ENCODE data around the gene IFIT2.
"Not testable (repeated sequence)": the region's sequence is repeated elsewhere in the genome, so short reads cannot be mapped to it uniquely, and the experiment has no call there.

The IFIT2 gene

DNA sequence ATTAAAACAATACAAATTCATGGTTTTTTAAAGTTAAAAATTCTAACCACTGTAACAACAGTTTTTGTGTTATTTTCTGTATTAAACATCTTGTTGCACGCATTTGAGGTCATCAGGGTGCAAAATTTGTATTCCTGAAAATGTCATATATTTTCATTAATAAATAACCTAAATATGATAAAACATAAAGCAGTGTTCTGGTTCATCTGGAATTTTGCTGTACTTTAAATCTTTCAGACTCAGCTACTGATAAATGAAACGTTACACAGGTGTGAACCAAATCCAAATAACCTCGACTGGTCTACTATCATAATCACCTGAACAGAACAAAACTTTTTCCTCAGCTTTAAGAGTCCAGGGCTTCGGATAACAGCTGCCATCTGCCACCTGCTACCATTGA, 6.9 kb downstream of the IFIT2 start:
- no peak for DNase-seq

DNA sequence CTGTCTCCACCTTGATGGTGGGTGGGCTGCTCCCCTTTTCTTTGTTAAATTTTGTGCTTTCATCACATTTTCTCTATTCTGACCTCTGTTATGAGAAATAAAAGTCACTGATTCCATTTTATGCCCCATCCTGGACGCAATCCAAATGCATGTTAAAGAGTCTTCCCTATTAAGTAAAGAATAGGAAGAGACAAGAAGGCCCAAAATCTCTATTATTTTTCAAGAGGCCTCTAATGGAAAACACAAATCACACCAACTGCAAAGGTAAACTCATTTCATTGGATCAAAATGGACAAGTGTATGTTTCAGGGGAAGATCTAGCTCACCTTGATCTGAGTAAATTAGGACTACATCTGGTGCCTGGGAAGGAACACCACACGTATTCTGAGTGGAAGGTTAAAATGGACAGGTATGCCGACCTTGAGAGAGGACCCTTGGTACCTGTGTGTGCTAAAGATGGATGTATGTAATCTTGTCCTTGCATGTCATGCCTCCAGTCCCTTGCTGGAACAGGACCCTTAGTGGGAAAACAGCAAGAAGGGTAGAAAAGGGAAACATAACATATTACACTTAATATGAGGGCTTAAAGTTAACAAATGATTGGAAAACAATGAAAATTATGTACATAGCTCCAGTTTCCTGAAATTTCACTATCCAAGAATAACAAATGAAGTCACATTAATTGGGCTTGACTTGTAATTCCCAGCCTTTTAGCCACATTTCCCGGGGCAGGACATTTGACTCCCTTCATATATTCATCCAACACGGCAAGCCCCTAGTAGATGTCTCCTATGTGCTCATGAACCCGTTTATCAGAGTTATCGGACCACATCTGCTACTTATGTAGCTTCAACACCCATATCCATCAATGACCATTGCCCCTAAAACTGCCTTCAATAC, 7.6 kb downstream of the IFIT2 start:
- DNase-seq = no peak

DNA sequence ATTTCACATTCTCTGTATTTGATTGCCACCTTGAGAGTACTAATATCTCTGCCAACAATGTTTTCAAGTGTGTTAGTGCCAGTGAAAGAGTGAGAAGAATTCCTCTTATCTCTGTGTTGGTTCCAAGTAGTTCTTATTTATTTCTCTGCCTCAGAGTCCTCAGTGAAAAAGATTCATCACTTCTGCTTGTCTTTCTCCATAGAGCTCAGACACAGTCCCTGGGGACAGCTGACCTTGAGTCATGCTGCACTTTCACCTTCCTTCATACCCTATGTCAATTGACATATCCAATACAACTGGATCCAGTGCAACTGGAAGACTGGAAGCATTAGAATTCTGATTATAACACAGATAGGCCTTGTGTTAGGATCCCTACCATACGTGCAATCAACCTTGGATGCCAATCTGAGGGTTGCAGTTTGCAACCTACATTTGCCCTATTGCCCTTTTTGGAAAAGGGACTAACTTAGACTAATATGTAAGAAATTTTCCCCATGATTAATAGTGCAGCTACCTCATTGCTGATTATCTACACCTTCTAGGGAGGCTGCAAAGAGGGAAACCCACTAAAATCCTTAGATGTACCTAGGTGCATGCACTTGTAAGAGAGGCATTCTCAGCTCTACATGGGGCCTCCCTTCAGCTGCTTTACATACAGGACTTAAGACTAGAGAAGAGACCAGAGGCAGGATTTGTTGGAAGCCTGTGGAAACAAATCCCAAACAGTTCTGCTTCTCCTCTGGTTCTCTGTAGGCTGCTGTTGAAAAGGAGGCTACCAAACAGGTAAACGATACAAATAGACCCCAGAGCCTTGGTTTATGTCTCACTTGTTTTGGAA, 8.4 kb downstream of the IFIT2 start:
- no peak for DNase-seq

DNA sequence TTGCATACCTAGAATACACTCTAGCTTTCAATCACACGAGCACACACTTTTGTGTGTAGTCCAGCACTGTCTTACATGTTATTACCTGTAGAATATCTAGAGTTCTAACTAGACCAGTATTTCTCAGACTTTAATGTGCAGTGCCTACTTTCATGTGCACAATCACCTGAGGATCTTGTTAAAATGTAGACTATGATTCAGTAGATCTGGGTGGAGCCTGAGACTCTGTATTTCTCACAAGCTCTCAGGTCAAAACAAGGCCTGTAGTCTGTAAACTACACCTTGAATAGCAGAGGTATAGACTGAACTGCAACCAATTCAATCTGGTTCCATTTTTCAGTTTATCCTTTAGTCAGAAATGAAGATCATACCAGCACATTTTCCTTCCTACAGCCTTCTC, 11.1 kb downstream of the IFIT2 start:
- DNase-seq = no peak

DNA sequence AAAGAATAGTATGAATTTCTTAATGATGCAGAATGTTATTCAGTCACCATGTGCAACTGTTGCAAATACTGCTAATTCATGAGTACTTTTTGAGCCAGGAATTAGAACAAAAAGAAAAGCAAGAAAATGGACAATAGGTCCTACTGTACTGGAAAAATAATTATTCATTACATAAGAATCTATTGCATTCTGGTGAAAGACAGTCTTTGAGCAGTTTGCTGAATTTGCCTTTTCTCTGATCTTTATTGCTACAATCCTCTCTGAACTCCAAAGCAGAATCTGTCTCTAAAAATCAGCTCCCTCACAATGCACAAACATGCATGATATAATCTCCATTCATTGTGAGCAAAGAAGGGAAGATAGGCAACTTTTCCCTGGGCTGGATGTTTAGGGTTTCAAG, 12.8 kb downstream of the IFIT2 start:
- DNase-seq = no peak

DNA sequence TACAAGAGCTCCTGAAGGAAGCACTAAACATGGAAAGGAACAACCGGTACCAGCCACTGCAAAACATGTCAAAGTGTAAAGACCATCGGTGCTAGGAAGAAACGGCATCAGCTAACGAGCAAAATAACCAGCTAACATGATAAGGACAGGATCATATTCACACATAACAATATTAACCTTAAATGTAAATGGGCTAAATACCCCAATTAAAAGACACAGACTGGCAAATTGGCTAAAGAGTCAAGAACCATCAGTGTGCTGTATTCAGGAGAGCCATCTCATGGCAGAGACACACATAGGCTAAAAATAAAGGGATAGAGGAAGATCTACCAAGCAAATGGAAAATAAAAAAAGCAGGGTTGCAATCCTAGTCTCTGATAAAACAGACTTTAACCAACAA, 16.2 kb downstream of the IFIT2 start:
- DNase-seq = not testable (repeated sequence)

DNA sequence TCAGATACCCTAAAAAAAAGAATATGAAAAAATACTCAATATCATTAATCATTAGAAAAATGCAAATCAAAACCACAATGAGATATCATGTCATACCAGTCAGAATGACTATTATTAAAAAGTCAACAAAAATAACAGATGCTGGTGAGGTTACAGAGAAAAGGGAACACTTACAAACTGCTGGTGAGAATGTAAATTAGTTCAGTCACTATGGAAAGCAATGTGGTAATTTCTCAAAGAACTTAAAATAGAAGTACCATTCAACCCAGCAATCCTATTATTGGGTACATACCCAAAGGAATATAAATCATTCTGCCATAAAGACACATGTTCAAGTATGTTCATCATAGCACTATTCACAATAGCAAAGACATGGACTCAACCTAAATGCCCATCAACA, 23.2 kb downstream of the IFIT2 start:
- DNase-seq = not testable (repeated sequence)

DNA sequence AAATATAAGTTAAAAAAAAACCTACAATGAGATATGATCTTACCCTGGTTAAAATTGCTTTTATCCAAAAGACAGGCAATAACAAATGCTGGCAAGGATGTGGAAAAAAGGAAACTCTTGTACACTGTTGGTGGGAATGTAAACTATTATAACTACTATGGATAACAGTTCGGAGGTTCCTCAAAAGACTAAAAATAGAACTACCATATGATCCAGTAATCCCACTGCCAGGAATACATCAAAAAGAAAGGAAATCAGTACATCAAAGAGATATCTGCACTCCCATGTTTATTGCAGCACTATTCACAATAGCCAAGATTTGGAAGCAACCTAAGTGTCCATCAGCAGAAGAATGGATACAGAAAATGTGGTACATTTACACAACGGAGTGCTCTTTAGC, 24.0 kb downstream of the IFIT2 start:
- DNase-seq = not testable (repeated sequence)

DNA sequence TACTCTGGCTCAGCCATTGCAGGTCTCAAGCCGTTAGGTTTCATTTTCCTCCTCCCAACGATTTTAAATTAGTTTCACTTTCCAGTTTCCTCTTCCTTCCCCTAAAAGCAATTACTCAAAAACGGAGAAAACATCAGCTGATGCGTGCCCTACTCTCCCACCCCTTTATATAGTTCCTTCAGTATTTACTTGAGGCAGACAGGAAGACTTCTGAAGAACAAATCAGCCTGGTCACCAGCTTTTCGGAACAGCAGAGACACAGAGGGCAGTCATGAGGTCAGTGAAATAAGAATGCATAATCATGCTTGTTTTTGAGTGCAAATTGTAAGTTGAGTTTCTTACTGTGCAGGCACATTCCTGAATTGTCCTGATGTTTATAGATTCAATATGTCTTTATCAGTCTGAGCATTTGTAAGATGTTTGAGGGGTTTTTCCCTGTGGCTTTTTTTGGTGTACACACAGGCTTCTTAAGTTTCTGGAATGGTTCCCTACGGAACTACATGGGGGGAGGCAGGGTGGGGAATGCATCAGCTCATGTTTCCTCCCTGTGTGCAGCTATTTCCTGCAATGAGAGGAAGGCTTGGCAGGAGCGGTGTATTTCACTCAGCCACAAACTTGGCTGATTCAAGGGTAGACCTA, 26.1 kb downstream of the IFIT2 start, which contains the start of gene IFIT3:
Gene IFIT3 (plus strand): TSS at position 195 of the 639 bp plus-strand sequence. CDS start 77 bp downstream, at position 272.
- DNase-seq = peak; percentile 50

DNA sequence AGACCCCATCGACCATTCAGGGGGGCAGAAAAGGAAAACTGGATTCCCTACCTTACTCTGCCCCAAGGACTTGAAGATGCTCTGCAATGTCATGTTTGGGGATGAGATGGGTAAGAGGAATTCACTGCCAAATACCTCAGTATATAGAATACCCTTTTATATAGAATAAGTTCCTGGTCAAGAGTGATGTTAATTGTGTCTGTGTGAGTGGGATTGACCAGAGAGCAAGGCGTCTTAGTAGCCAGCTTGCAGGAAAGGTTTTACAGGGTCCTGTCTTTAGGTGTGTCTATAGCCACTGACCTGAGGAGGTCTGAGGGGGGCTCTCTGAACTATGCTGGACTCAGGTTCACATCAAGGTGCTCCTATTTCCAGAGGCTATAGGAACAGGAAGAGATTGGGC, 27.3 kb downstream of the IFIT2 start:
- DNase-seq = no peak

DNA sequence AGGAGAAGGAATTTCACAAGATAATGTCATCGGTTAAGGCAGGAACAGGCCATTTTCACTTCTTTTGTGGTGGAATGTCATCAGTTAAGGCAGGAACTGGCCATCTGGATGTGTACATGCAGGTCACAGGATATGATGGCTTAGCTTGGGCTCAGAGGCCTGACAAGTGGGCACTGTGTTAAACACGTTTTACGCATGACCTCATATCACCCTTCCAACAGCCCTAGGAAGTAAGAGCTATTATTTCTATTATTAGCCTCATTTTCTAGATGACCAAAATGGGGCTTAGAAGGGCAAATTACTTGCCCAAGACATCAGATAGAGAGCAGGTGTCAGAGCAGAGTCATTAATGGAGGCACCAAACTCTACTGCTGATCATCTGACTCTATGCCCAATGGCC, 28.2 kb downstream of the IFIT2 start:
- not testable (repeated sequence) for DNase-seq

DNA sequence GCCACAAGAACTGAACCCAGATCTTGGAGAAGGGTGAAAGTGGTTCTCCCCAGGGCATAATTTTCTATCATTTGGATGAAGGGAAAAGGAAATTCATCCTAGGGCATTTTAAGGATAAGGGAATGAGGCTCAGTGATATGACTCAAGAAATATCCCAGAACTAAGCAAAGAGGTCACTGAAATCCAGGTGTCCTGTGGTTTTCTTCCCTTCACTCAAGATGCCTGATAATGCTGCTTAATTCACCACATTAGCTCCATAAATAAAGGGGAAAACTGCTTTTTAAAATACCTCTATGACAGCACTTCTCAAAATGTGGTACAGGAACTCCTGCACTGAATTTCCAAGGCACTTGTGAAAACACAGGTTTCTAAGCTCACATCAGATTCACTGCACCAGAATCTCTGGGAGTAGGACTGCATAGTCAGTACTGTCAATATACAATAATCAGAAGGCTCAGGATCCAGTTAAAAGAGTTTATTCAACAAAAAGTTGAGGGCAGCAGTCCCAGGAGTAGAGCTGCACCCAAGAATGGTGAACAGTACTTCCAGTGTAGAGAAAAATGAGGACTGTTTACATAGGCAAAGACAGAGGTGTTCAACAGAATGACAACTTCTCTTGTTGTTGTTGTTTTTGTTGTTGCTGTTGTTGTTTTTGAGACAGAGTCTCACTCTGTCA, 28.8 kb downstream of the IFIT2 start:
- DNase-seq = no peak

DNA sequence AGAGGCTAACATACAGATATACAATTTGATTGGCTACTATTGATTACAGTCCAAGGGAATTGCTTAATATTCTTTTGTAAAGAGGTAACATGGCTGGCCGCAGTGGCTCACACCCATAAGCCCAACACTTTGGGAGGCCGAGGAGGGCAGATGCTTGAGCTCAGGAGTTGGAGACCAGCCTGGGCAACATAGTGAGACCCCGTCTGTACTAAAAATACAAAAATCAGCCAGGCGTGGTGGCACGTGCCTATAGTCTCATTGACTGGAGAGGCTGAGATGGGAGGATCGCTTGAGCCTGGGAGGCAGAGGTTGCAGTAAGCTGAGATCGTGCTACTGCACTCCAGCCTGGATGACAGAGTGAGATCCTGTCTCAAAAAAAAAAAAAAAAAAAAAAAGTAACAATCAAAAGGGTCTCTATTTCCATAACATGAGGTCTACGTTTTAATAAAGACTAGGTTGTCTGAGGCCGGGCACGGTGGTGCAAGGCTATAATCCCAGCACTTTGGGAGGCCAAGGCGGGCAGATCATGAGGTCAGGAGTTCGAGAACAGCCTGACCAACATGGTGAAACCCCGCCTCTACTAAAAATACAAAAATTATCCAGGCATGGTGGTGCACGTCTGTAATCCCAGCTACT, 29.8 kb downstream of the IFIT2 start:
- not testable (repeated sequence) for DNase-seq

DNA sequence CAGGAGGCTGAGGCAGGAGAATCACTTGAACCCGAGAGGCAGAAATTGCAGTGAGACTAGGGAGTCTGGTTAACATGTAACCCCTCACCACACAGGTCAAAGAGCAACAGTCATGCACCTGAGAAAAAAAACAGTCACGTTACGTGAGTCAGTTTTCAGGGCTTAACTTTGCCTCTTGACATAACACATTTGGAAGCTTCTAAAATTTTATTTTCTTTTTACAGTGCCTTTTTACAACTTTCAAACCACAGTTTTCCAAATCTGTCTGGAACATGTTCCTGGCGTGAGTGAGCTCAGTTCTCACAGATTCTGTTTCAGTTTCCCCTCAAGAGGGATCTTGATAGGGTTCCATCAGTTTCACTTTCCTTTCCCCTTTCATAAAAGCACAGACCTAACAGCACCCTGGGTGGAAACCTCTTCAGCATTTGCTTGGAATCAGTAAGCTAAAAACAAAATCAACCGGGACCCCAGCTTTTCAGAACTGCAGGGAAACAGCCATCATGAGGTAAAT, 30.3 kb downstream of the IFIT2 start:
- DNase-seq = peak; percentile 69

DNA sequence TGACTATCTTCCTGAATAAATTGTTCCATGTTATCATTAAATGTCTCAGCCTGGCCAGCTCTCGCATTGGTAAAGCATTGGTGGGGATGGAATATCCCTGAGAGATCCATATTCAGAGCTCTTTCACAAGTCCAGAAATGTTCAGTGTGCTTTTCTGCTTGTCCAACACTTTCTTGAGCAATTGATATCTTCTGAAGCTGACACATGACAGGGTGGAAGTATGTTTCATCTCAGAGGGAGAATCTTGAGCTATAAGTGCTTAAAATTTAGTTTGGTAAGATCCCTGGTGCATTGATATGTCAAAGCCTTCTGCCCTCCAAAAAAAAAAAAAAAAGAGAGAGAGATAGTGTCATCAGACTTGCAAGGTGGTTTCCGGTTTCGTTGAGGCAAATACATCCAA, 33.4 kb downstream of the IFIT2 start:
- no peak for DNase-seq

DNA sequence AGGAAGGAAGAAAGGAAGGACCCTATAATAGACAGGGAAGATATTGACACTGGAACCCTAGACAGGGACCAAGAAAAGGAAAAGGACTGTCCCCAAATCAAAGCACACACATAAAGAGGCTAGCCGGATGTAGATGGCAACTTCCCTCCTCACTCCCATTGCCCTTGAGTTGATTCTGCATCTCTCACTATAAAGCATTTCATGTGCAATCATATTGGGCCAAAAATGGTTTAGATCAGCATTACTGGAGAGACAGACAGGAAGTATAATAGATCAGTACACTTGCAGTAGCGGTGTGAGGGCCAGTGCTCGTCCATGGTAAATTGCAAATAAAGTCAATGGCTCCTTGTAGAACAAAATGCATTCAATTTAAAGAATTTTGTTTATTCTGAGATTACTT, 34.4 kb downstream of the IFIT2 start:
- no peak for DNase-seq

DNA sequence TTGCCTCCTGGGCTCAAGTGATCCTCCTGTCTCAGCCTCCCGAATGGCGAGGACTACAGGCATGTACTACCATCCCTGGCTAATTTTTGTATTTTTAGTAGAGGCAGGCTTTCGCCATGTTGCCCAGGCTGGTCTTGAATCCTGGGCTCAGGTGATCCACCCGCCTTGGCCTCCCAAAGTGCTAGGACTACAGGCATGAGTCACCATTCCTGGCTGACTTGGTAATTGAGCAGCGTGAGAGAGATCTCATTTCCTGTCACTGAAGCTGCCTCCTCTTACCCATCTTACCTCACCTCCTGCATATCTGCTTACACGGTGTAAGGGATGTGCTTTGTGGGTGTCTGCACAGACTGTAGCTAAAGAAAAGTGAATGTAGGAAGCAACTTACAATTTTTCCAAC, 35.6 kb downstream of the IFIT2 start:
- DNase-seq = peak; percentile 42

DNA sequence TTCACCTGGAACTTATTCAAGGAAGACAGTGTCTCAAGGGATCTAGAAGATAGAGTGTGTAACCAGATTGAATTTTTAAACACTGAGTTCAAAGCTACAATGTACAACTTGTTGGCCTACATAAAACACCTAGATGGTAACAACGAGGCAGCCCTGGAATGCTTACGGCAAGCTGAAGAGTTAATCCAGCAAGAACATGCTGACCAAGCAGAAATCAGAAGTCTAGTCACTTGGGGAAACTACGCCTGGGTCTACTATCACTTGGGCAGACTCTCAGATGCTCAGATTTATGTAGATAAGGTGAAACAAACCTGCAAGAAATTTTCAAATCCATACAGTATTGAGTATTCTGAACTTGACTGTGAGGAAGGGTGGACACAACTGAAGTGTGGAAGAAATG, 36.9 kb downstream of the IFIT2 start:
- no peak for DNase-seq

DNA sequence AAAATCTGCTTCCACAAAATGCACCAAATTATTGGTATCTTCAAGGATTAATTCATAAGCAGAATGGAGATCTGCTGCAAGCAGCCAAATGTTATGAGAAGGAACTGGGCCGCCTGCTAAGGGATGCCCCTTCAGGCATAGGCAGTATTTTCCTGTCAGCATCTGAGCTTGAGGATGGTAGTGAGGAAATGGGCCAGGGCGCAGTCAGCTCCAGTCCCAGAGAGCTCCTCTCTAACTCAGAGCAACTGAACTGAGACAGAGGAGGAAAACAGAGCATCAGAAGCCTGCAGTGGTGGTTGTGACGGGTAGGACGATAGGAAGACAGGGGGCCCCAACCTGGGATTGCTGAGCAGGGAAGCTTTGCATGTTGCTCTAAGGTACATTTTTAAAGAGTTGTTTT, 38.0 kb downstream of the IFIT2 start:
- DNase-seq = no peak

DNA sequence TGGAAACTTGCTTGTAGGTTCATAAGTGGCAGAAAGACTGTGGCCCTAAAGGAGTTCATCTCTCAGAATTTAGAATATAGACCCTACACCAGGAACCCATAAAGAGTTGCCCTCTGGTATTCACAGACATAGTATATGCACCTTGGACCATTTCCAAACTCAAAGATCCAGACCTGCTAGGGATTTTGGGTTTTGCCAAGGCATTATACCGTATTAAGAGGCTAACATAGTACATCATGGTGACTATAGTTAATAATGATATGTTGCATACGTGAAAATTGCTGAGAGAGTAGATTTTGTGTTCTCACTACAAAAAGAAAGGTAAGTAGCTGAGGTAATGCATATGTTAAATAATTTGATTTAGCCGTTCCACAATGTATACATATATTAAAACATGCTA, 39.8 kb downstream of the IFIT2 start:
- DNase-seq = no peak

DNA sequence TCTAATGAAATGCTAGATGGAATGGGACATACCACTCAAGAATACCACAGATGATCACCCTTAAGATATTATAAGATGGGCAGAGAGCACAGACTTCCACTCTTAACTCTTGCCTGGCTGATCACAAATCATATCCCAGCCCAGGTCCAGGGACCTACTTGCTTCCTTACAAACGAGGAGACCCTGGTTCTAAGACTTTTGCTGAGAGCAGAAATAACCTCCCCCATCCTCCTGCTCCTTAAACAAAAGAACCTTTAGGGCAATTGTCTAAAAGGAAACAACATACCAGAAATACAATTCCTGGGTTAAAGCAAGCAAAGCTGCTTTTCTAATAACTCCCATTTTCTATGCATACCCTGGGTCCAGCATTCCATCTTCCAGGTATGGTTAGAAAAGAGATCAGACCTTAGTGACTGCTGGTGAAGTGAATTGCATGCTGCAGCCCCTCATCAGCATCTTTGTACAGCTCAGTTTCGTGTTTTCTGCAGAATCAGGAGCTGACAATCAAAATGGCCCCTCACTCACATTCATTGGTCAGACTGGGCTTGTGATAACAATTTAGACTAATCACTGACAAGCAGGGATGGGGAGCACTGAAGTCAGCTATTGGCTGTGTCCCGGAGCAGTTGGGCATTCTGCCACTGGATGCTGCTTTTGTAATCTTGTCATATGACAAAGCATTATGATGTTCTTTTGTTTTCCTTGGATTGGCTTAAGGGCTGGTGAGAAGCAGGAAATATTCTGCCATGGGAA, 40.5 kb downstream of the IFIT2 start:
- no peak for DNase-seq

Measured in CD4-positive, alpha-beta T cell treated with Interleukin-10 for 1 hour (primary cell).